Activated T-cell treated with anti-CD3 and anti-CD28 coated beads, Interleukin-2, amount 50 U/mL, for 72 hours (primary cell): Measurements from ENCODE around the gene SHE. TPM values are rescaled to one million over a fixed set of nuclear protein-coding genes. Genes with fewer than 3 reads are reported as not detected.

Experiments used
- ATAC-seq, 2 donors: fragments of 150-1000 bp; cut with Tn5 transposase; replicated peaks in 1 of 2; 2 replicates each; pipeline ENCODE4 v1.10.0; 2021; ENCODE audit warnings: moderate library complexity in 2 of 2, mild to moderate bottlenecking in 1 of 2
- DNase-seq, 2 donors: peaks; one replicate each; pipeline ENCODE4 v3.0.0; 2021 to 2022; ENCODE audit warnings: mixed read lengths in 1 of 2
- H3K27ac Mint-ChIP-seq: one replicate; pipeline ENCODE4 v1.8.0; 2022; ENCODE audit warnings: mild to moderate bottlenecking, moderate library complexity, mixed read lengths
- H3K27me3 Mint-ChIP-seq: one replicate; pipeline ENCODE4 v1.8.0; 2022; ENCODE audit warnings: low read depth, mixed read lengths
- H3K36me3 Mint-ChIP-seq, 2 donors: one replicate each; pipeline ENCODE4 v1.8.0; 2022; ENCODE audit warnings: mixed read lengths in 2 of 2, mild to moderate bottlenecking in 1 of 2; ENCODE audit not compliant: insufficient read depth in 2 of 2
- H3K4me1 Mint-ChIP-seq: one replicate; pipeline ENCODE4 v1.8.0; 2022; ENCODE audit warnings: low read depth, mixed read lengths
- H3K4me3 Mint-ChIP-seq, 2 donors: one replicate each; pipeline ENCODE4 v1.8.0; 2022; ENCODE audit warnings: mild to moderate bottlenecking in 2 of 2, mixed read lengths in 2 of 2, moderate library complexity in 2 of 2
- H3K9me3 Mint-ChIP-seq, 2 donors: one replicate each; pipeline ENCODE4 v1.8.0; 2022; ENCODE audit warnings: mixed read lengths in 2 of 2
- total RNA-seq, 2 donors: library from RNA; stranded (reverse); gene quantifications; one replicate each; pipeline ENCODE4 v1.2.3, GENCODE V29; 2022

SHE gene
- total RNA-seq, 2 donors from 2014 or later, result 0.19 to 0.49 TPM

GRCh38 chr1:154467434-154468102, 34.6 kb downstream of the SHE start:
- Mint-ChIP-seq H3K4me3 (peak overlapping the region; percentile 23 to 66), H3K27ac (peak overlapping the region; percentile 34), H3K36me3 (no peaks in the 10 kb centered on the region), H3K9me3 (no peaks in the 10 kb centered on the region), H3K27me3 (no peaks in the 10 kb centered on the region), H3K4me1 (peaks cover 55% of the 10 kb centered on the region)
- DNase-seq, result peak; percentile 28 to 35
- ATAC-seq, result peak; percentile 27 to 51

DNA sequence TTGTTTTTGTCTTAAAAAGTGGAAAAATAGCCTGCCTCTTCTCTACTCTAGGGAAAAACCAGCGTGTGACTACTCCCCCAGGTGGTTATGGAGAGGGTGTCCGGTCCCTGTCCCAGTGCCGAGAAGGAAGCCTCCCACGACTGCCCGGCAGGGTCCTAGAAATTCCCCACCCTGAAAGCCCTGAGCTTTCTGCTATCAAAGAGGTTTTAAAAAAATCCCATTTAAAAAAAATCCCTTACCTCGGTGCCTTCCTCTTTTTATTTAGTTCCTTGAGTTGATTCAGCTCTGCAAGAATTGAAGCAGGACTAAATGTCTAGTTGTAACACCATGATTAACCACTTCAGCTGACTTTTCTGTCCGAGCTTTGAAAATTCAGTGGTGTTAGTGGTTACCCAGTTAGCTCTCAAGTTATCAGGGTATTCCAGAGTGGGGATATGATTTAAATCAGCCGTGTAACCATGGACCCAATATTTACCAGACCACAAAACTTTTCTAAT, 35.2 kb downstream of the SHE start:
- DNase-seq, result no peak
- no peak for ATAC-seq
- Mint-ChIP-seq H3K36me3 (no peaks in the 10 kb centered on the region), H3K9me3 (no peaks in the 10 kb centered on the region), H3K27ac (peak overlapping the region; percentile 67), H3K27me3 (no peaks in the 10 kb centered on the region), H3K4me3 (peak overlapping the region; percentile 6 to 66), H3K4me1 (peaks cover 59% of the 10 kb centered on the region)

DNA sequence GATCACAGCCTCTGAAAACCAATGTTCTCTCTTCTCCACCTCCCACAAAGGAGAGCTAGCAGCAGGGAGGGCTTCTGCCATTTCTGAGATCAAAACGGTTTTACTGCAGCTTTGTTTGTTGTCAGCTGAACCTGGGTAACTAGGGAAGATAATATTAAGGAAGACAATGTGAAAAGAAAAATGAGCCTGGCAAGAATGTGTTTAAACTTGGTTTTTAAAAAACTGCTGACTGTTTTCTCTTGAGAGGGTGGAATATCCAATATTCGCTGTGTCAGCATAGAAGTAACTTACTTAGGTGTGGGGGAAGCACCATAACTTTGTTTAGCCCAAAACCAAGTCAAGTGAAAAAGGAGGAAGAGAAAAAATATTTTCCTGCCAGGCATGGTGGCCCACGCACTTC, 36.0 kb downstream of the SHE start:
- DNase-seq (no peak), ATAC-seq (no peak)
- no peaks in the 10 kb centered on the region for H3K27me3 Mint-ChIP-seq
- H3K27ac Mint-ChIP-seq, result peak overlapping the region; percentile 67
- H3K36me3 Mint-ChIP-seq, result no peaks in the 10 kb centered on the region
- H3K4me1 Mint-ChIP-seq, result peaks cover 65% of the 10 kb centered on the region
- no peaks in the 10 kb centered on the region for H3K9me3 Mint-ChIP-seq
- H3K4me3 Mint-ChIP-seq, result peak overlapping the region; percentile 53 to 66

- Mint-ChIP-seq H3K9me3 (no peaks in the 10 kb centered on the region), H3K36me3 (no peaks in the 10 kb centered on the region), H3K4me3 (peak overlapping the region; percentile 53 to 66), H3K4me1 (peaks cover 70% of the 10 kb centered on the region), H3K27ac (peak overlapping the region; percentile 67), H3K27me3 (no peaks in the 10 kb centered on the region)
- ATAC-seq, result no peak
- DNase-seq, result no peak
Observed at GRCh38 chr1:154465621-154466195, 36.5 kb downstream of the SHE start.

GRCh38 chr1:154463512-154463990, 38.7 kb downstream of the SHE start:
- Mint-ChIP-seq H3K4me3 (peak overlapping the region; percentile 64 to 66), H3K27me3 (no peaks in the 10 kb centered on the region), H3K4me1 (peaks cover 80% of the 10 kb centered on the region), H3K9me3 (no peaks in the 10 kb centered on the region), H3K27ac (peak overlapping the region; percentile 18), H3K36me3 (no peaks in the 10 kb centered on the region)
- DNase-seq (peak; percentile 78 to 81), ATAC-seq (peak; percentile 90 to 92)

GRCh38 chr1:154460695-154461260, 41.4 kb downstream of the SHE start:
- Mint-ChIP-seq H3K9me3 (no peaks in the 10 kb centered on the region), H3K4me1 (peaks cover 54% of the 10 kb centered on the region), H3K27ac (no peak overlapping the region), H3K36me3 (peaks cover 0 to 2% of the 10 kb centered on the region in 2 donors), H3K4me3 (peak overlapping the region; percentile 17 to 59), H3K27me3 (no peaks in the 10 kb centered on the region)
- ATAC-seq, result no peak
- no peak for DNase-seq

DNA sequence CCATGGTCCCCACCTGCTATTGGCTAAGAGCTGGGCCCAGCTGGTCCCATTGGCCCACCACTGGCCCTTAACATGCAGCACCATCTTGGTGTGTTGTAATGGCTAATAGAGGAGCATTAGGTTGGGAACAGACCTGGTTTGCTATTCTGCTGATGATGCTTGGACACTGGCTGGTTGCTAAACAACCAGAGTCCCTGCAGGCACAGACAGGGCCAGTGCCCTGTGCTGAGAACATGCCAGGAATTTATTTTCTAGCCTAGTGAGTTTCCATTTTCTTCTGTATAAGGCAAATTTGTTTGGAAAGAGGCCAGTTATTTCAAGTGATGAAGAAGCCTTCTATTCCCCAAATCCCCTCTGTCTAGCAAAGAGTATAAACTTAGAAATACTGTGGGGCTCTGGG, 43.1 kb downstream of the SHE start:
- H3K4me3 Mint-ChIP-seq, result no peak overlapping the region
- no peaks in the 10 kb centered on the region for H3K9me3 Mint-ChIP-seq
- H3K27ac Mint-ChIP-seq, result no peak overlapping the region
- peaks cover 48% of the 10 kb centered on the region for H3K4me1 Mint-ChIP-seq
- DNase-seq, result no peak
- ATAC-seq, result no peak
- H3K36me3 Mint-ChIP-seq, result peaks cover 2 to 3% of the 10 kb centered on the region in 2 donors
- H3K27me3 Mint-ChIP-seq, result no peaks in the 10 kb centered on the region

- DNase-seq (no peak), ATAC-seq (no peak)
- peaks cover 7% of the 10 kb centered on the region for H3K27me3 Mint-ChIP-seq
- no peaks in the 10 kb centered on the region for H3K9me3 Mint-ChIP-seq
- H3K4me1 Mint-ChIP-seq, result peaks cover 42% of the 10 kb centered on the region
- H3K36me3 Mint-ChIP-seq, result peaks cover 2 to 5% of the 10 kb centered on the region in 2 donors
- H3K27ac Mint-ChIP-seq, result no peak overlapping the region
- no peak overlapping the region for H3K4me3 Mint-ChIP-seq
Observed at GRCh38 chr1:154456631-154457030, 45.6 kb downstream of the SHE start.

GRCh38 chr1:154454386-154455120, 47.7 kb downstream of the SHE start:
- Mint-ChIP-seq H3K27me3 (peaks cover 9% of the 10 kb centered on the region), H3K4me1 (peaks cover 25% of the 10 kb centered on the region), H3K9me3 (no peaks in the 10 kb centered on the region), H3K27ac (no peak overlapping the region), H3K4me3 (peak overlapping the region; percentile 16 to 60), H3K36me3 (peaks cover 2 to 5% of the 10 kb centered on the region in 2 donors)
- ATAC-seq (peak in 1 of 2 donors; percentile 23), DNase-seq (no peak)

GRCh38 chr1:154453574-154454352, 48.4 kb downstream of the SHE start:
- peaks cover 2 to 5% of the 10 kb centered on the region in 2 donors for H3K36me3 Mint-ChIP-seq
- H3K9me3 Mint-ChIP-seq, result no peaks in the 10 kb centered on the region
- no peak overlapping the region for H3K27ac Mint-ChIP-seq
- H3K4me1 Mint-ChIP-seq, result peaks cover 25% of the 10 kb centered on the region
- ATAC-seq (no peak), DNase-seq (no peak)
- H3K4me3 Mint-ChIP-seq, result peak overlapping the region in 1 of 2 donors; percentile 13
- H3K27me3 Mint-ChIP-seq, result peaks cover 9% of the 10 kb centered on the region

GRCh38 chr1:154453161-154453560, 49.1 kb downstream of the SHE start:
- H3K27ac Mint-ChIP-seq, result no peak overlapping the region
- peaks cover 9% of the 10 kb centered on the region for H3K27me3 Mint-ChIP-seq
- peaks cover 0 to 5% of the 10 kb centered on the region in 2 donors for H3K36me3 Mint-ChIP-seq
- ATAC-seq (no peak), DNase-seq (no peak)
- H3K4me1 Mint-ChIP-seq, result peaks cover 25% of the 10 kb centered on the region
- H3K4me3 Mint-ChIP-seq, result no peak overlapping the region
- H3K9me3 Mint-ChIP-seq, result no peaks in the 10 kb centered on the region

DNA sequence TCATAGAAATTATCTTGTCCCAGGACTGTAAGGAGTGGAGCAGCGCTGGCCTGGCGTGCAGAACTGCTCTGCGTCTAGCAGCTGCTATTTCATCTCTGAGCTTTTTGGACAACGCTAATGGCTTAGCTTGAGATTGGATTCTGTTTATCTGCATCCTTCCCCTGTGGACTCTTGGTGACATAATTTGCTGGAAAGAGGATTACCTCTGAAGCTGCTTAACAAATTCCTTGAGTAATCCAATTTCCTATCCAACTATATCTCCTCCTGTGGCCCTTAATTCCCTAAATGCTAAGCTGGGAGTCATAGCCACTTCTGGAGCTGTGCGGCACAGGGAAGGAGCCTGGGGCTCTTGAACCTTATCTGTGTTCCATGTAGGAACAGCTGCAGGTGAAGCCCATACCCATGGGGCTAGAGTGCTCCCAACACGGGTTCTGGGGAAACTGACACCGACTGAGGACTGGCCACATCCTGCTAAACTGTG, 53.8 kb downstream of the SHE start:
- H3K27ac Mint-ChIP-seq, result no peak overlapping the region
- no peak for DNase-seq
- H3K4me1 Mint-ChIP-seq, result peaks cover 34% of the 10 kb centered on the region
- H3K27me3 Mint-ChIP-seq, result peaks cover 9% of the 10 kb centered on the region
- no peak for ATAC-seq
- no peak overlapping the region for H3K4me3 Mint-ChIP-seq
- peaks cover 0 to 3% of the 10 kb centered on the region in 2 donors for H3K36me3 Mint-ChIP-seq
- no peaks in the 10 kb centered on the region for H3K9me3 Mint-ChIP-seq
